RWPE1 (cell line): ENCODE results near the gene GPX3.

Experiments used
- CTCF ChIA-PET: fragments of 350-600 bp; sonication (Branson Sonifier 250); formaldehyde crosslinking; extraction: SDS; loops from one replicate; lab custom pipeline; 2021; lab: Yijun Ruan, JAX
- POLR2A ChIA-PET: fragments of 400-600 bp; formaldehyde crosslinking; extraction: SDS; loops from one replicate; lab custom pipeline; 2020; ENCODE audit warnings: antibody characterized with exemption; ENCODE audit not compliant: low non-redundant PET; lab: Yijun Ruan, JAX
- DNase-seq: peaks from one replicate; pipeline ENCODE4 v3.0.0; 2012; ENCODE audit warnings: low spot score
- H3K27ac ChIP-seq: fragments of 450-650 bp; 2 replicates; pipeline ENCODE4 v1.5.1; 2017
- TF ChIP-seq, protein P1 (sequence below): fragments of 450-650 bp; conservative IDR thresholded peaks from 2 replicates; pipeline ENCODE4 v1.5.1; 2017; ENCODE audit warnings: low read depth, mild to moderate bottlenecking

The GPX3 gene

DNA sequence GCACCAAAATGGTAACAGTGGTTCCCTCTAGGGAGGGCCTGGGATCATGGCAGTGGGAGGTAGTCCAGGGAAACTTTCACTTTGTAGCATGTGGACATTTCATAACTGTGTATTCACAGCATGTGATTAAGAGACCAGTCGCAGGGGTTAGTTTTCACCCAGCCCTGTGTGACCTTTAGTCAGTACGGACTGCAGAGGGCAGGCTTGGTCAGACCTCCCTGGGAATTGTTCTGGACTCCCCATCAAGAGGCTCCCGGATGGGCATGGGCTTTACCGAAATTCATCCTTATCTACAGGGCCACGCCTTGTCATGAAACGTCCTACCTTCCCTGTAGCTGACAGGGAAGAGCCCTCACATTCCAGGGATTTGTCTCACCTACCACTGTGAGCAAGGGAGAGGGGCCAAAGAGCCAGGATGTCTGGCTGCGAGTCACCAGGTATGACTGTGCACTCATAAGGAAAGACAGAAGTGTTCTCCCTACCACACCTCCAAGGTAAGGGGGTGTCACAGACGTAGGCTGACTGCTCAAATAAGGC is 19.9 kb downstream of the GPX3 start:
- peak overlapping the region; percentile 41 for H3K27ac ChIP-seq
- DNase-seq, result peak; percentile 79
- POLR2A ChIA-PET, result no interaction called here
- CTCF ChIA-PET, result interaction anchor here (2.9 to 5.2 kb wide), 2 partner anchors 11 to 75 kb away, joined by 13 to 24 read pairs; no protein-coding TSS in a partner anchor
- TF ChIP-seq, protein P1, sequence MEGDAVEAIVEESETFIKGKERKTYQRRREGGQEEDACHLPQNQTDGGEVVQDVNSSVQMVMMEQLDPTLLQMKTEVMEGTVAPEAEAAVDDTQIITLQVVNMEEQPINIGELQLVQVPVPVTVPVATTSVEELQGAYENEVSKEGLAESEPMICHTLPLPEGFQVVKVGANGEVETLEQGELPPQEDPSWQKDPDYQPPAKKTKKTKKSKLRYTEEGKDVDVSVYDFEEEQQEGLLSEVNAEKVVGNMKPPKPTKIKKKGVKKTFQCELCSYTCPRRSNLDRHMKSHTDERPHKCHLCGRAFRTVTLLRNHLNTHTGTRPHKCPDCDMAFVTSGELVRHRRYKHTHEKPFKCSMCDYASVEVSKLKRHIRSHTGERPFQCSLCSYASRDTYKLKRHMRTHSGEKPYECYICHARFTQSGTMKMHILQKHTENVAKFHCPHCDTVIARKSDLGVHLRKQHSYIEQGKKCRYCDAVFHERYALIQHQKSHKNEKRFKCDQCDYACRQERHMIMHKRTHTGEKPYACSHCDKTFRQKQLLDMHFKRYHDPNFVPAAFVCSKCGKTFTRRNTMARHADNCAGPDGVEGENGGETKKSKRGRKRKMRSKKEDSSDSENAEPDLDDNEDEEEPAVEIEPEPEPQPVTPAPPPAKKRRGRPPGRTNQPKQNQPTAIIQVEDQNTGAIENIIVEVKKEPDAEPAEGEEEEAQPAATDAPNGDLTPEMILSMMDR, result no peak

DNA sequence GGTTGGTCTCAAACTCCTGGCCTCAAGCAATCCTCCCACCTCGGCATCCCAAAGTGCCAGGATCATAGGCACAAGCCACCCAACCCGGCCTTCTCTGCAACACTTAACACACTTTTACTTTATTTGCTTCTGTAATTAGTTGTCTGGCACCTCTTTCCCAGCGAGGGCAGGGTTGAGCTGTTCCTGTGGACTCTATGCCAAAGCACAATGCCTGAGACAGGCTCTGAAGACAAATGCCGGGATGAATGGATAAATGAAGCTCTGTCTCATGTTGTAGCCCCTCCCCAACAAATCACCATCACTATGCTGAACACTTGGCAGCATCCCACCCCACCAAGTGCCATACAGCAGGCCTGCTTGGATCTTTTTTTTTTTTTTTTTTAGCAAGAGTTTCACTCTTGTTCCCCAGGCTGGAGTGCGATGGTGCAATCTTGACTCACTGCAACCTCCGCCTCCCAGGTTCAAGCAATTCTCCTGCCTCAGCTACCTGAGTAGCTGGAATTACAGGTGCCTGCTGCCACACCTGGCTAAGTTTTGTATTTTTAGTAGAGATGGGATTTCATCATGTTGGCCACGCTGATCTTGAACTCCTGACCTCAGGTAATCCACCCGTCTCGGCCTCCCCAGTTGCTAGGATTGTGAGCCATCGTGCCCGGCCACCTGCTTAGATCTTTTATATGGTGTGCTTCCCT is 21.3 kb downstream of the GPX3 start:
- ChIA-PET POLR2A (interaction anchor here (0.7 kb wide), 2 partner anchors 39 to 189 kb away, joined by 7 to 13 read pairs; no protein-coding TSS in a partner anchor), CTCF (interaction anchor here (0.6 to 5.2 kb wide), 11 partner anchors 10 to 262 kb away, joined by 3 to 24 read pairs (median 4); no protein-coding TSS in a partner anchor)

DNA sequence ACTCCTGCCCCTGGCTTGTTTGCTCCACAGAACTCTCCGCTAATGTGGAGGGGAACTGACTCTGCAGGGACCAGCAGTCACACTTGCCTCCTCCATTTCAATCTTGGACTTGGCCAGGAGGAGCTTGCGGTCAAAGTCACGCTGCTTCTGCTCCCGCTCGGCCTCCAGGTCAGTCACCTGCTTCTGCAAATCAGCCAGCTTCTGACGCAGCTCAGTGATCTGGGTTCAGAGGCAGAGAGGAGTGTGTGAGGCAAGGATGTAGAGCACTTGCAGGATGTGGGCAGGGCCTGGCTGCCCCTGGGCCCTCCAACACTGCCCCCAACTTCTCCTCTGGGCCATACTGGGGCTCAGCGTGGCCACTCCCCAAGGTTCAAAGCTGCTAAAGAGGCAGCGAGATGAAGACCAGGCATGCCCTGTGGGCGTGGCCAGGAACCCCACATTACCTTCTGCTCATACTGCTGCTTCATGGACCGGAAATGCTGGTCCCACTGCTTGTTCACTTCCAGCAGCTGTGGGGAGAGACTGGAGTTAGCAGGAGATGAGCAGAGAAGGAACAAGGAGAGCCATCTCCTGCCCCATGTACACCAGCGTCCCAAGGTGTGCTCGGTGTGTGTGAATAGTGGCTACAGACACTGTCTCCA is 22.2 kb downstream of the GPX3 start:
- TF ChIP-seq, protein P1, result no peak
- ChIA-PET CTCF (interaction anchor here (0.6 to 5.2 kb wide), 8 partner anchors 9 to 246 kb away, joined by 3 to 24 read pairs (median 4); no protein-coding TSS in a partner anchor), POLR2A (no interaction called here)
- DNase-seq, result no peak
- no peak overlapping the region for H3K27ac ChIP-seq

More for the DNA sequence above, 21.3 kb downstream of the GPX3 start:
- H3K27ac ChIP-seq, result peak overlapping the region; percentile 3; the same call in 1 of the 2 replicates
- TF ChIP-seq, protein P1, result no peak
- no peak for DNase-seq

DNA sequence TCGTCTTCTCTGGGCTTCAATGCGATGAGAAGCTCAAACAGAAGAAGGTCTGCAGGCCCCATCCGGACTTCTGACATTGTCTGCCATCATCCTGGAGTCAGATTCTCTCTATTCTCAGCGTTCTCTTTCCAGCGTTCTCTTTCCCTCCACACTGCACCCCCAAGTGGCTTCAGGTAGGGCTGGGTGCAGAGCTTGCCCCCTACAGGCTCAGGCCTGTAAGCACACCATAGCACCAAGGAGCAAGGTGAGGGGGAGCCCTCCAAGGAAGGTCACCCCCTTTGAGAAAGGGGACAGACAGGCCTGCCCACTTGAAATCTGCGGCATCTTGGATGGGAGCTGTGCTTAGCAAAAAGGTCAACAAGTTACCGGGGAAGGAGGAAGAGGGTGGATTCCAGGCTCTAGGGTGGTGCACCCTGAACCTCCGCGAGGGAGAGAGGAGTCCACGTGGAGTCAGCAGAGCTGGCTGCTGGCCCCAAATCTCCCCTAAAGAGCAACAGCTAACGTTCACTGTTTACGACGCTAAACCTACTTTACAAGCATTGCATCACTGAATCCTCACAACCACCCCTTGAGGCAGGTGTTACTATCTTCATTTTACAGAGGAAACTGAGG is 27.5 kb downstream of the GPX3 start:
- ChIA-PET CTCF (interaction anchor here (0.5 to 8.0 kb wide), 29 partner anchors 8 to 495 kb away, joined by 3 to 138 read pairs (median 4); partner anchors contain the start of genes TNIP1 and ZNF300), POLR2A (no interaction called here)
- H3K27ac ChIP-seq, result no peak overlapping the region
- TF ChIP-seq, protein P1, result peak; percentile 70
- no peak for DNase-seq

DNA sequence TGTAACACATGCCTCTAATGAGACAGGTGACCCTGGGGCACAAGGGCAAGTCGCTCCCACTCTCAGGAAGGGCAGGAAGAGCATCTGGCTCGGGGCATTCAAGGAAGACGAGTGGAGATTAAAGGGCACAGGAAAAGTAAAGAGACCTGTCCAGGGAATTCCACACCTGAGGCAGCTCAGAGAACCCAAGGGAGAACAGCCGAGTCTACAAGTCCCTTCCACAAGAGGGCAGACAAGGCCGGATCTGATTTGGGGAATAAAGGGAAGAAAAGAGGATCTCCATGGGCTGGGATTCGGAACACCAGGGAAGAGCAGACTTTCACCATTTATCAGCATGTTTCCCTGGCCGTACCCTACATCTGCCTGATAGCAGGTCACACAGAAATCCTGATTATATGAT is 28.1 kb downstream of the GPX3 start:
- CTCF ChIA-PET, result interaction anchor here (0.5 to 8.0 kb wide), 26 partner anchors 7 to 491 kb away, joined by 3 to 138 read pairs (median 4); partner anchors contain the start of genes TNIP1 and ZNF300
- H3K27ac ChIP-seq, result no peak overlapping the region
- TF ChIP-seq, protein P1, result peak; percentile 16; the same call in 1 of the 2 replicates
- DNase-seq, result no peak
- POLR2A ChIA-PET, result no interaction called here
